Retinal pigment epithelial cell (primary cell): ENCODE data around the gene SPANXN2.
"Not testable (repeated sequence)": the region's sequence is repeated elsewhere in the genome, so short reads cannot be mapped to it uniquely, and the experiment has no call there.

Source experiments
- DNase-seq: peaks from one replicate; pipeline ENCODE4 v3.0.0-alpha.2; 2010; ENCODE audit warnings: low read depth
- H3K4me3 ChIP-seq: 2 replicates; pipeline ENCODE4 v1.5.1; 2011; ENCODE audit warnings: mild to moderate bottlenecking, low read length, control low read depth, moderate library complexity
- CTCF ChIP-seq: conservative IDR thresholded peaks from 2 replicates; pipeline ENCODE4 v1.5.1; 2011; ENCODE audit warnings: low read depth, low read length, control low read depth, inconsistent platforms

The SPANXN2 gene

GRCh38 chrX:143720652-143721051 is at the start of gene SPANXN2:
SPANXN2 (minus strand) TSS chrX:143720752; CDS start chrX:143720668, 84 bp downstream.
- DNase-seq, H3K4me3 ChIP-seq: not testable (repeated sequence)

- DNase-seq = no peak
- no peak for TF ChIP-seq CTCF
- H3K4me3 ChIP-seq = no peak overlapping the region
These were observed 48.4 kb upstream of the SPANXN2 start for GRCh38 chrX:143768976-143769375.

GRCh38 chrX:143767789-143768188 is 47.2 kb upstream of the SPANXN2 start:
- not testable (repeated sequence) for DNase-seq, H3K4me3 ChIP-seq

- no peak for TF ChIP-seq CTCF
- no peak overlapping the region for H3K4me3 ChIP-seq
- no peak for DNase-seq
These were observed 37.3 kb upstream of the SPANXN2 start for GRCh38 chrX:143757887-143758286.

GRCh38 chrX:143757375-143757774 is 36.8 kb upstream of the SPANXN2 start:
- no peak for TF ChIP-seq CTCF
- no peak overlapping the region for H3K4me3 ChIP-seq
- no peak for DNase-seq

GRCh38 chrX:143754183-143754582 is 33.6 kb upstream of the SPANXN2 start:
- peak; percentile 37 for DNase-seq
- H3K4me3 ChIP-seq = no peak overlapping the region
- no peak for TF ChIP-seq CTCF

- TF ChIP-seq CTCF = no peak
- no peak overlapping the region for H3K4me3 ChIP-seq
- DNase-seq = no peak
These were observed 13.3 kb upstream of the SPANXN2 start for GRCh38 chrX:143733866-143734265.

GRCh38 chrX:143726296-143726695 is 5.7 kb upstream of the SPANXN2 start:
- TF ChIP-seq CTCF = no peak

More at GRCh38 chrX:143726296-143726695, 5.7 kb upstream of the SPANXN2 start:
- no peak overlapping the region for H3K4me3 ChIP-seq
- DNase-seq = no peak
